CD4-positive, alpha-beta T cell treated with Interleukin-15 for 4 hours (primary cell): ENCODE results near the gene PIP4K2B.
"Not testable (repeated sequence)": the region's sequence is repeated elsewhere in the genome, so short reads cannot be mapped to it uniquely, and the experiment has no call there.

Source experiments
- DNase-seq: peaks from one replicate; pipeline ENCODE4 v3.0.0-alpha.2; 2020; ENCODE audit warnings: low spot score

The PIP4K2B gene

GRCh38 chr17:38799501-38800236 lies at the start of gene PIP4K2B:
Gene PIP4K2B, minus strand, starts transcription at chr17:38799556. Its CDS starts 132 bp downstream, at chr17:38799424.
- peak; percentile 90 for DNase-seq

- no peak for DNase-seq
These were observed 49.2 kb upstream of the PIP4K2B start for GRCh38 chr17:38848557-38848891.

DNA sequence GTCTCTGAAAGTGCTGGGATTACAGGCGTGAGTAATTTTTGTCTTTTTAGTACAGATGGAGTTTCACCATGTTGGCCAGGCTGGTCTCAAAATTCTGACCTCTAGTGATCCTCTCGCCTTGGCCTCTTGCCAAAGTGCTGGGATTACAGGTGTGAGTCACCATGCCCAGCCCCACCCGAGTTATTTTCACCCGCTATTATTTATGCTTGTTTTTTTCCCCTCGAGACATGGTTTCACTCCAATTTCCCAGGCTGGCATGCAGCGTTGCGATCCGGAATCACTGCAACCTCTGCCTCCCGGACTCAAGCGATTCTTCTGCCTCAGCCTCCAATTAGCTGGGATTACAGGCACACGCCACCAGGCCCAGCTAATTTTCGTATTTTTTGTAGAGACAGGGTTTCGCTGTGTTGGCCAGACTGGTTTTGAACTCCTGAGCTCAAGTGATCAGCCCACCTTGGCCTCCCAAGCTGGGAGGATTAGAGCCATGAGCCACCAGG lies 45.0 kb upstream of the PIP4K2B start:
- no peak for DNase-seq

- DNase-seq = no peak
These were observed 26.4 kb upstream of the PIP4K2B start for GRCh38 chr17:38825762-38826247.

DNA sequence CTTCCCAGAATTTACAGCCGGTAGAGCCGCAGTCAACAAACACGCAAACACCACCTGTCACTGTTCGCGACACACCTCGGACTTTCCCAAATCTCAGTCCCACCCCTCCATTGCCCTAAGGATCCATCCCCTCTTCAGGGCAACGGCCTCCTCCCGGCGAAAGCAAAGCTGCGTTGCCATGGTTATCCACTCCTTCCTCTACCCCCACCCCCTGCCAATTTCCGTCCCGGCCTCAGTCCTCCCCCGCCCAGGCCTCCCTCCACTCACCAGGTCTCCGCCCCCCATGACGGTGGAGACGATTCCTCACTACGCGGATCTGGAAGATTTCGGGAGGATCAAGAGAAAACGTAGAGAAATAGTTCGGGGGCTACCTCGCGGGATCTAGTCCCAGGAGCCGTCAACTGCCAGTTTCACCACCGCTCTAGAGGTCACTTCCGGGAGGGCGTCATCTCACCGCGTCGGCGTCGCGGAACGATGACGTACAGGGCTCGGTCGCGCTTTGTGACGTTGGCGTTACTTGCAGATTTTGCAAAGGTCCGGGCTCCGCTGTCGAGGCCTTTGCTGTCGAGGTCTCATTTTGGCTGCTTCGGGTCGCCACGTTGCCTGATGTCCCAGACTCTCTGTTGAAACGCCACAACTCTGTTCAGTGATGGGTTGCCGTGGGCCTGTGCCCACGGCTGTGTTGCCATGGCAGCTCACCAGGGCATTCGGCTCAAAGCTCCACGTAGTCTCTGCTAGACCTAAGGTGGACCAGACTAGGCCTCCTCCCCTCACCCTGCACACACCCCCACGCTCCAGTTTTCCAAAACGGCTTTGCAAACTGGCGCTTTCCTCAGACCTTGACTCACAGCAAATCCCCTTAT lies 25.8 kb upstream of the PIP4K2B start, which contains the start of gene CWC25:
CWC25 (minus strand) TSS at position 423 of the 863 bp plus-strand sequence; CDS start at position 285, 138 bp downstream.
- DNase-seq = peak; percentile 97

- peak; percentile 18 for DNase-seq
These were observed 16.3 kb upstream of the PIP4K2B start for GRCh38 chr17:38815576-38816193.

DNA sequence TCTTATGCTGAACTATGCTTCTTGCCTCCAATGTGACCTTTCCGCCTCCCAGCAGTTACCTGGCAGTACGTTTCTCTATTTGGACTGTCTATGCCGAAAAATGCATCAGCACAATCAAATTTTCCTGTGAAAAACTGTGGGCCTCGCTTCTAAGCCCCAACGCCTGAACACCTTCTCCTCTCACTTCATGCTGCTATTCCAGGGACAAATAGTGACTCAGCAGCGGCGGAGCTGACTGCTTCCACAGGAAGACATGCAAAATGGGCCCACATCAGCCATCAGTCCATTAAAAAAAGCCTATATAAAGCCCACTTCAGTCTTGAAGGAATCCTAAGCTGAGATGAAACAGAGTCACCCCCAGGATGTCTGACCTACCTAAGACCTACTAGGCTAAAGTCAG lies 10.5 kb upstream of the PIP4K2B start:
- no peak for DNase-seq

- no peak for DNase-seq
These were observed 943 bp upstream of the PIP4K2B start for GRCh38 chr17:38800237-38800760.

- DNase-seq = peak; percentile 45
These were observed 499 bp downstream of the PIP4K2B start for GRCh38 chr17:38798614-38799500.

DNA sequence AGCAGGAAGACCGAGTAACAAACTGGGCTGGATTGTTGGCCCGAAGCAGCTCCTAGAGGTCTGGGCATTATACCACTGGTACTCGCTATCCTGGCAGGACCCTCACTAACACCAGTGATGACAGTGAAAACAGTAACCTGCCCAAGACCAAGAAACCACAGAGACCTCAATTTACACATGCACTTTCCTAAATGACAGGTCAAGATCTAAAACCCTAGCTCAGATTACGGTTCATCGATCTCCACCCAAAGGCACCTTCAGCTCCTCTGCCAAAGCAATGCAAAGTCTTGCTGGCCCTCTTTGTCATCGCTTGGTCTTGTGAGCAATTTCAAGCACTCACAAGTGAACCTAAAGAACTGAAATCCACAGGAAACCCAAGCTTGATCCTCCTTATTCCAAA lies 1.5 kb downstream of the PIP4K2B start:
- DNase-seq = no peak

DNA sequence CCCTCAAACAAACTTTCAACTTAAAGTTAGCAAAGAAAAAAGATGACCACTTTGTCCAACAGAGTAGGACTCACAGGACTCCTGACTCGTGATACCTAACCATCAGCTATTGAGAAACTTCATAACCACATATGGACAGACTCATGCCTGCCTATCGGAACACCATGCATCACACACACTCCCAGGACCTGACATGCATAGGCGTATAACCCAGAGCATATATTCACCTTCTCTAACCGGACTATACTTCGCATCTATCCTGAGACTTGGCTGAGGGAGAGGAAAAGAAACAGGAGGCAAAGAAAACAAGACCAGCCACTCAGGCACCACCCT lies 2.2 kb downstream of the PIP4K2B start:
- no peak for DNase-seq

DNA sequence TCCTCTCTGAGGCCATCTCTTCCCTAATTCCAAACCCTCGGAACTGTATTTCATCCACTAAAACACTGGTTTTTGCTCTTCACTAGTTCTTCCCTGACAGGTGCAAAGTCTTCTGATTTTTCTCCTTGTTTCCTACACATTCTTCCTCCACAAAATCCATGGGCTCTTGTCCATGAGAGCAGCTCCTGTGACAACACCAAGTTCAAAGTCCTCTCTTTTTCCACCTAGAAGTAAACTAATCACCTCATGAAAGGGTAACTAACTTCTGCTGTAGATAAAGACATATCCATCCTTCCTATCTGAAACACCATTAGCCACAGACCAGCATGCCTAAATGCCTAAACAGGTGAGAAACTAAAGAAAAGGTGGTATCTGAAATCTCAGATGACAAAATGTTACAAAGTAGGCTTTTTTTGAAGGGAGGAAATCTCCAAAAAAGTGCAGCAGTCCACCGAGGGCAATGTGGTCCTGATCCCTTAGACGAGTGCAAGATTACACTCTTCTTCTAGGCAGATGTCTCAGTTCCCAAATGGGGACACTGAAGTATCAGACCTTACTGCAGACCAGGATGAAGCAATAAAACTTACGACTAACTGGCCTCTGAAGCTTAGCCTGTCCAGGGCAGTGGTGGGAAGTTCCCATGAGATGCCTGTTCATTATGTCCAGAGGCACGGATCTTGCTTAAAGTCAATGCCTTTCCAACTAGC lies 2.8 kb downstream of the PIP4K2B start:
- DNase-seq = no peak

GRCh38 chr17:38794221-38794620 lies 5.1 kb downstream of the PIP4K2B start:
- DNase-seq = no peak

- DNase-seq = no peak
These were observed 8.2 kb downstream of the PIP4K2B start for GRCh38 chr17:38791162-38791561.

- not testable (repeated sequence) for DNase-seq
These were observed 9.1 kb downstream of the PIP4K2B start for GRCh38 chr17:38790148-38790707.

- DNase-seq = no peak
These were observed 10.2 kb downstream of the PIP4K2B start for GRCh38 chr17:38789185-38789584.

DNA sequence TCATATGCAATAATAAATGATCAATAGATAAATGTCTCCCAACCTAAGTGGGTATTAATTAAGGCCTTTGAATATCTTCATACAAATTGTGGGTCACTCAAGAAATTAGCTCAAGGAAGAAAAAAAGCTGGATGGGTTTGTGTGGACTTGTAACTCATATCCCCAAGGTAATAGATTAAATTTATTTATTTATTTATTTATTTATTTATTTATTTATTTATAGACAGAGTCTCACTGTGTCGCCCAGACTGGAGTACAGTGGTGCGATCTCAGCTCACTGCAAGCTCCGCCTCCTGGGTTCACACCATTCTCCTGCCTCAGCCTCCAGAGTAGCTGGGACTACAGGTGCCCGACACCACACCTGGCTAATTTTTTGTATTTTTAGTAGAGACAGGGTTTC lies 11.4 kb downstream of the PIP4K2B start:
- not testable (repeated sequence) for DNase-seq

- DNase-seq = no peak
These were observed 13.0 kb downstream of the PIP4K2B start for GRCh38 chr17:38786372-38786771.

- DNase-seq = no peak
These were observed 16.1 kb downstream of the PIP4K2B start for GRCh38 chr17:38783227-38783626.
